RKO (cell line): ENCODE results near the gene PLXNC1.

Source experiments
- DNase-seq: peaks from one replicate; pipeline ENCODE4 v3.0.0-alpha.2; 2016; ENCODE audit warnings: low spot score

Gene PLXNC1

DNA sequence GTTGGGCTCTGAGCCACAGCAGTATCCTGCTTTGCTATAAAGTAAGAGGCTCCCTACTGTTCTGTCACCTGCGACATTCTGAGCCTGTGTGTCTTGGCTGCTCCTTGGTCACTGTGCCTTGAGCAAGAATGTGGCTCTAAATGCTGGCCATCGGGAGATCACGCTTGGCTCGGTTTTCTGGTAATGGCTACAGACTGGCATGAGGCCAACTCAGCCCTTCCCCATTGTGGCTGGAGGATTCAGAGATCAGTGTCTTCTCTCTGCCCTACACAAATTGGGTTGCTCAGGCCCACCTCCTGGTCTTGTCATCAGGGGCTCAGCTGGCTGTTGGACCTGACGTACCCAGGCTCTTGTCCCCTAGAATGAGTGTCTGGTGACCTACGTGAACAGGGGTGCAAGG, 94.5 kb downstream of the PLXNC1 start:
- no peak for DNase-seq

DNA sequence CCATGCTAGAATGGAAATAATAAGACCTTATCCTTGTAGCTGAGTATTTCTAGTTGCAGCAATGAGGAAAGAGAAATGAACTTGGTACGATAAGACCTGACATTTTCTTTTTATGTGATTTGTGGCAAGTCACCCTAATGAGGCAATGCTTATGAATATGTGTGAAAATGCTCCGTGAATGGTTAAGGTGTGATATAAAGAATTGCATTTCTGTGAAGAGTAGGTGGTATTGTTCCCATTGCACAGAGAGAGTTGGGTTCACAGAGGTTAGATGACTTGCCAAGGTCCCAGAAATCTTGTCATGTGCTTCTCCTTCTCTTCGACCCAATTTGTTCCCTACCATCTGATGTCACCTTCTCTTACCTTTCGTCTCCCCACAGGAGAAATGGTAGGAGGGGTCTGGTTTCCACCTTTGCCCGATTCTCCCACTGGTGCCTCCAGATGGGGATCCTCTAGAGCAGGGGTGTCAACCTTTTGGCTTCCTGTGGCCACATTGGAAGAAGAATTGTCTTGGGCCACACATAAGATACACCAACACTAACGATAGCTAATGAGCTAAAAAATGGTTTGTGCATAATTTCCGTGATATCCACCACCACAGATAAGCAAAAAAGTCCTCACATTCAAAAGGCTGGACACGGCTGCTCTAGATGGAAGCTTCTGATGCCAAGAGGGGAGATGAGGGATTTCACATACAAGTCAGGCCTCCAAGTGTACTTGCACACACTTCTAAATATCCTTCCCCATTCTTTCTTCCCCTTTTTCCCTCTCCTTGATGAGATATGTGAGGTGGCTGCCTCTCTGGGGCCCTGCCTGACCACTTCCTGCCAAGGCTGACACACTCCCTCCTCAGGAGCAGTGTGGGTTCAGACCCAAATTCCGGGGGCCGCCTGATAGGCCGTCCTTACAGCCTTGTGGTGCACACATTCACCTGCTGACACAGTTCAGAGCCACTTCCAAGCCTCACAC, 96.1 kb downstream of the PLXNC1 start:
- no peak for DNase-seq

DNA sequence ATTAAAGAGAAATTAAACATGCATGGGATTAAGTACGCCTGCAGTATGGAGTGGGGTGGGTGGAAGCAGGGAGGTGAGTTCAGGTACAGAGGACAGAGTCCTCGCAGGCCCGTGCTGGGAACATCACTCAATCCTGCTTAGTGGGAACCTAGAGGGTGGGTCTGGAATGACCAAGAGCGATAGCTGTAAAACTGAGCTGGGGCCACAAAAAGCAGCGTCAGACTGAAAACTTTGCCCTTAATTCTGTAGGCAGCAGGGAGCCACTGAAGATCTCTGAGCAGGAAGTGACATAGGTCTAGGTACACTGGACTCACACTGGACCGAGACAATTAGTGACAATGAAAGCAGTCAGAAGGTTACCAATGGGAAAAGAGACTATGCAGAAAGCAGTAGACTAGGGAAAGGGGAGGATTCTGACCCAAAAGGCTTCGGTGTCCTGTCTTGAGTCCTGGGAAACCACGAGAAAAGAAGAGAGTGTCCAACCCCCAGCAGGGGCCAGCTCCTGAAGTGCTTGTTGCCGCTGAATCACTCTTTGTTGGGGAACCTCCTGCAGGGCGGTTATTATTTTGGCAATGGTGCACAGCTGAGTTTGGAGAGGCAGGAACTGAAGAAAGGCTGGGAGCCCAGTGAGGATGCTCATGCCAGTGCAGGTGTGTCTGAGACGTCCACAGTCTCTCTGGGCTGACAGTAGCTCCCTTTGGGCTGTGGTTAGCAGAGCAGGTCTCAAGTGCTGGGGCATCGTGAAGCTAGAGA, 97.4 kb downstream of the PLXNC1 start:
- DNase-seq = no peak

DNA sequence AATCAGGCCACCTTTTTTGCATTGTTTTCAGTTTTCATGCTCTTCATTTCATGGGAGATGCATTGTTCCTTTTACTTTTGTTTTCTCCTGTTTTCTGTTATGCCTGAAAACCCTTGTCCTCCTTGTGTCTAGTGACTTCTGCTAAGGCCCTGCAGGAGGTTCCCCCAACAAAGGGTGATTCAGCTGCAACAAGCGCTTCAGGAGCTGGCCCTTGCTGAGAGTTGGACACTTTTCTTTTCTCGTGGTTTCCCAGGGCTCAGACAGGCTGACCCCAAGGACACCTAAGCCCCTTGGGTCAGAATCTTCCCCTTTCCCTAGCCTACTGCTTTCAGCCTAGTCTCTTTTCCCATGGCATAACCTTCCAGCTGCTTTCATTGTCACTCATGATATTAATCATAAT, 98.9 kb downstream of the PLXNC1 start:
- no peak for DNase-seq

DNA sequence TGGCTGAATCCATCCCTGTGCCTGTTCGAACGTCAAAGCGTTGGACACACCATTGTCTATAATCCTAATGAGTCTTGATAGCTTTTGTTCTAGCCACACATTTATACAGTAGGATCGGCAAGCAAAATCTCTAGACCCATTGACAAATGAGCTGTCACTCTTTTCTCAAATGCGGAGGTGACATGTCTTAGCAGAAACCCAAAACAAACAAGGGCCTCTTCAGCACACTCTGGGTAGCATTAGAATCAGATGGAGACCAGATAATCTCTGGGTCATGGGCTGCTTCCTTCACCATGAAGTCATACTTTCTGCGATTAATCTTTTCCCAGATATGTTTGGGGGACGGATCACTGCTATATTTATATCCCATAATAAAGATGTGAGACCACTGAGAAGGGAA, 100.2 kb downstream of the PLXNC1 start:
- no peak for DNase-seq

DNA sequence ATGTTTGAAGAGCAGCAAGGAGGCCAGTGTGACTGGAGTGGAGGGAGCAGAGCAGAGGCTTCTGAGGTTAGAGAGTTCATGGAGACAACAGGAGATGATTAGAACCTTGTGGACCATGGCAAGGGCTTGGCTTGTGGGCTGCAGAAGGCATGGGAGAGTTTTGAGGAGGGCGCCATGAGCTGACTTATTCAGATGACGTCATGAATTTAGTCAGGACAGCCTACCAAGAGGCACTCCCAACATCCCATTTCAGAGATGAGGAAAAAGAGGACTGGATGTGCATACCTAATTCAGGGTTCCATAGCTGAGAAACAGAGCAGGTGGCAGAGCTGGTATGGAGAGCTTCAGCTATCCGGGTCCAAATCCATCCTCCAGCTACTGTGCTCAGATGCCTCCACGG, 101.8 kb downstream of the PLXNC1 start:
- no peak for DNase-seq

DNA sequence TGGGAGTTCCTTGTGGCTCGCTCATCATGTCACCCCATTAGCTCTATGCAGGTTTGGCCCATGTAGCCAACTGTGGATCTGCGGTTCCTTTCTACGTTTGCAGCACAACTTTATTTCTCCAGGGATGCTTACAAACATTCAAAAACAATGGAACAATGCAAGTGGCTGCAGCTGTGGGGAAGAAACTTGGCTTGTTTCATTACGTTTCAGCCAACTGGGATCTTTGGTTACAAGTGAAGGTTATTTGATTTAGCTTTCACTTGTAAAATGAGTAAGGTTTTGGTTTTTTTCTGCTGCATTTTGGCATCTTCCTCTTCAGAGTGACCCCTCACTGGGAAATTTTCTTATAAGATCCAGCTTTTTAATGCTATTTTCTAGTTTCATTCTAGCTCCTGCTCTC, 105.9 kb downstream of the PLXNC1 start:
- DNase-seq = no peak

DNA sequence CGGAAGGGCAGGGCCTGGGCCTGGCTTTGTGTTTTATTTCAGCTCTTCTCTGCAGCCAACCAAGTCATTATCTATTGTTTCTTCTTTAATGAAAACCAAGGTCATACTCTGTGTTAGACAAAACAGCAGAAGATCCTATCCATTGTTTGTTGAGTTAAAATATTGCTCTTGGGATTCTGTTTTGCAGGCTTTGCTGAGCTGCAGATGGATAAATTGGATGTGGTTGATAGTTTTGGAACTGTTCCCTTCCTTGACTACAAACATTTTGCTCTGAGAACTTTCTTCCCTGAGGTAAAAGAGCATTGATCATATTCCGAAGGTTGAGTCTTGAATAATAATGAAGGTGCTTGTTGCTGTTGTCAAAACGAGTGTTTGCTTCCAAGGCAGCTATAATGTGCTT, 106.6 kb downstream of the PLXNC1 start:
- DNase-seq = no peak

DNA sequence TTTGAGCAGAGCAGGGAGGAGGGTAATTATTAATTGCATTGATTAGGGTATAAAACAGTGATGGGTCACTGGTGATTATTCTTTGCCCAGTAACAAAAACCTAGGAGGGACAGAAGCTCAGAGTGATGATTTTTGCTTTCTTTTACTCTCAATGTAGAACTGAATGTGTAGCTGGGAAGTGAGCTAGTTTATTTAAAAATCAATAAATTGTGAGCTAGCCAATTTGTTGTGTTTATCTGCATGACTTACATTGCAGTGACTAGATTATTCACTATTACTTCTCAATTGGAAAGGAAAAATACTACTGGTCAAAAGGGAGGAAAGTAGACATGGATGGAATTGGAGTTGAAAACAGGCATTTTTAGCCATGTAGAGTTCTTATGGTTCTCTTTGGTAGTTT, 107.1 kb downstream of the PLXNC1 start:
- no peak for DNase-seq

DNA sequence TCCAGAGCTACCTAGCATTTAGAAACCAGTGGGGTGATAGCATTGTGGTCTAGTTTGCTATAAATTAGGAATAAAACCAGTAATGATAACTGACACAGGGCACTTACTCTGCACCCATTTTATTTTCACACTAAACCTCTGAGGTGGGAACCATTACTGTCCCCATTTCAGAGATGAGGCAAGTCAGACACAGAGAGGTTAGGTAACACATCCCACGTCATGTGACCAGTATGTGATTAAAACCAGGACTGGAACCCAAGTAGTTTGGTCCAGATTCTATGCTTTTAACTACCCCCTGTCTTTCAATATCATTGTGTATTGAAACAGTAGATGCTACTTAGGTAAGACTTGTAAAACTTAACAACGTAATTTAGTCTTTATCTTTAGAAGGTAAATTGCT, 110.2 kb downstream of the PLXNC1 start:
- DNase-seq = no peak

DNA sequence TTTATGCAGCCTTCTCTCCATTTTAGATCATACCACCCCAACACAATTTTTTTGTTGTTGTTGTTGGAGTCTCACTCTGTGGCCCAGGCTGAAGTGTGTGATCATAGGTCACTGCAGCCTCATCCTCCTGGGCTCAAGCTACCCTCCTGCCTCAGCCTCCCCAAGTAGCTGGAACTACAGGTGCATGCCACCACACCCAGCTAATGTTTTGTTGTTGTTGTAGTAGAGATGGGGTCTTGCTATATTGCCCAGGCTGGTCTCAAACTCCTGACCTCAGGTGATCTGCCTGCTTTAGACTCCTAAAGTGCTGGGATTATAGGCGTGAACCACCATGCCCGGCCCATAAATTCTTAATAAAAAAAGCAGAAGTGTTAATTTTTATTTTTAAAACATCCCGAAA, 111.6 kb downstream of the PLXNC1 start:
- DNase-seq = no peak

DNA sequence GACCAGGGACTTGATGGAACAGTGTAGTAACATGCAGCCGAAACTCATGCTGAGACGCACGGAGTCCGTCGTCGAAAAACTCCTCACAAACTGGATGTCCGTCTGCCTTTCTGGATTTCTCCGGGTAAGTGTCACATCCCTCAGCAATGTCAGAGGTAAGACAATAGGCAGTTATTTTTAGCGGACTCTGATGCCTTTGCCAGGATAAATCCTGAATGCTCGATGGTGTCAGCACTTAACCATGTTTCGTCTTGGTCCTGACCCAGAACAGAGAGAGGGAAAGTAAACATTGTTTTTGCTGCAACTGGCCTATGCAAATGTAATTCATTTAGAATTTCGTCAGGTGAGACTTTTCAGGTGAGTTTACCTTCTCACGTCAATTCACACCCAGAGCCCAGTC, 112.3 kb downstream of the PLXNC1 start:
- no peak for DNase-seq

DNA sequence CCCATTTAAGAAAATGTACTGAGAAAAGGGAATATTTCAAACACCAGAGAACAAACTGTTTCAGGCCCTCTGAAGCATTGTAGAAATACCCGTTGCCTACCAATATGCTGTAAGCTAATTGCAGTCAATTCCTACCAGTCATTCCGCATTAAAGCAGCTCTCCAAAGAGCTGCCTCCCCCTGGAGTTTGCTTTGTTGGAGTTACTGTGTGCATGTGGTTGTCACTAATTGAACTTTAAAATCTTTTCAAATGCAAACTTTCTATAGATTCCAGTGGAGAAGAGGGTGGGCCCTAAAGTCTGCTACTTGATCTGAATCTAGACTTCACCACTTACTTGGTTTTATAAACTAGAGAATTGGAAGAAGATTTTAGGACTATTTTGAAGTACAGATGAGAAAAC, 112.7 kb downstream of the PLXNC1 start:
- DNase-seq = no peak

DNA sequence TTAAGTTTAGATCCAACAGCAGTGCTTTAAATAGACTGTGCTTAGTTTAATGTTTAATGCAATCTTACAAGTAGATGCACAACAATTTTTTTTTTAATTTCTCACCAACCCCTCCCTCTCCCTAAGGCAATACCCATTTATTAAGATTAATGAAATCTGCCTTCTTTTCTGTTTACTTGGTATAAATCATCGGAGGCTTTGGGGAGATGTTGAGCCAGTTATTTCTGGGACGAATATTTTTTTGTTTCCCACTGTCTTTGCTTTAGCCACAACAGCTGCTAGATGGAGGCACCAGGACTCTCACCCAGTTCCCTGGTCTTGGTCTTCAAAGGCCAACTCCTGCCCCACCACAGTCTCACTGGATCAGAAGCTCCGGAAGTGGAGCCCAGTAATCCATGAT, 113.4 kb downstream of the PLXNC1 start:
- DNase-seq = no peak

DNA sequence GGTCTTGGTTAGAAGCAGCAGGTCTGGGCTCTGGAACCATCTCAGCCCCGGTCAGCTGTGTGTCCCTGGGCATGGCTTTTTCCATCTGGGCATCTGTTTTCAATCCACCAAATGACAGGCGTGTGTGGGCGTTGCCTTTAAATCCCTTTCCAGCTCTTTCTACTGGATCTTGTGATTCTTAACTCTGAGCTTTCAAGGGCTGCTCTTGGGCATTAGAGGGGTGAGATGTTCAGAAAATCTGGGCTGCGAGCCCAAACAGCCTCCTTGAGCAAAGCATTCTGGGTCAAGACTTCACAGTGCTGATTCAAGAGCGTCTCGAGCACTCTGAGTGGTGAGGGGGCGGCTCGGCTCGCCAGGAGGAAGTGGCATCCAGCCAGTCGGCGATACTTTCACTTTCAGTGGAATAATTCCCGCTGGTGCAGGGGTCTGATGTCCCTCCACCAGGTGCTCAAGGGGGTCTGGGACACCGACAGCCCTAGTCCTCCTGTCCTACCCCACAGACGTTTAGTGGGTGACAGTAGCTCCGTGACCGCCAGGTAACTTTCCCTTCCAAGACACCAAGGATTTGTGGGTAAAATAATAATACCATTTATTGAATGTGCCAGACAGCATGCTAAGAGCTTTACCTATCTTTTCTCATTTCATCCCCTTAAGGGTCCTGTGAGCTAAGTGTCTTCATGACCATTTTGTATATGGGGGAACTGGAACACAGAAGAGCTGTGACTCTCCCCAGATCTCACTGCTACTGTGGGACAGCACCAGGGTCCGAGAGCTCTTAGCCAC, 114.0 kb downstream of the PLXNC1 start:
- DNase-seq = peak; percentile 92

DNA sequence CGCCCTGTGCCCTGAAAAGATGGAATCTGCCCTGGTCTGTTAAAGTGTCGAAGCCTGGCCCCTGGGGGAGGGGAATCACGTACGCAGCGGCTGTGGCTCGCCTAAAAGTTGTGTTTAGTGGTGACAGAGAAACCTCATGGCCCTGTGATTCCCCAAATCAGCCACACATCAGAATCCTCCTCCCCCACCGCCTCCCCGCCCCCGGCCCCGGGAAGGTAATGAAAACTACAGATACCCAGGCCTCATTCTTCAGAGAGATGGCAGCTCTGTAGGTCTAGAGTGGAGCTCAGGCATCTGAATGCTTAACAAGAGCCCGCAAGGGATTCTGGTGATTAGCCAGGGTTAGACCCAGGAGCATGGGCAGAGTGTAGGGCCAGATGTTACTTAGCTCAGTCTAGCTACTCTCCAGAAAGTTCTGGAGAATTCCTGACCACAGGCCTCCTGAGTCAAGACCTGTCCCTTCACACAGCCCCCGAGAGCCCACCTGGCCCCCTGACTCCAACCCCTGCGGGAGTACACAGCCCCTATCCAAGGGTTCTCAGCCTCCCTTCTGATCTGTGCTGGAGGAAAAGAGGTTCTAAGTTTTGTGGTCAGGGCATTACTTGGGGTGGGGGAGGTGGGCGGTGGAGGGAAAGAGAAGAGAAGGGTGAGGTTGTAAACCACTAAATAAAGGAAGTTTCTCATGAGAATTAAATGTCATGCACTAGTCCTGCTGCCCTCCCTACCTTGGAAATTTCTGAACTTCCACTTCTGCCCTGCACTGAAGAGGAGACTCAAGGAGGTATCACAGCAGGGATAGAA, 114.8 kb downstream of the PLXNC1 start:
- peak; percentile 25 for DNase-seq

DNA sequence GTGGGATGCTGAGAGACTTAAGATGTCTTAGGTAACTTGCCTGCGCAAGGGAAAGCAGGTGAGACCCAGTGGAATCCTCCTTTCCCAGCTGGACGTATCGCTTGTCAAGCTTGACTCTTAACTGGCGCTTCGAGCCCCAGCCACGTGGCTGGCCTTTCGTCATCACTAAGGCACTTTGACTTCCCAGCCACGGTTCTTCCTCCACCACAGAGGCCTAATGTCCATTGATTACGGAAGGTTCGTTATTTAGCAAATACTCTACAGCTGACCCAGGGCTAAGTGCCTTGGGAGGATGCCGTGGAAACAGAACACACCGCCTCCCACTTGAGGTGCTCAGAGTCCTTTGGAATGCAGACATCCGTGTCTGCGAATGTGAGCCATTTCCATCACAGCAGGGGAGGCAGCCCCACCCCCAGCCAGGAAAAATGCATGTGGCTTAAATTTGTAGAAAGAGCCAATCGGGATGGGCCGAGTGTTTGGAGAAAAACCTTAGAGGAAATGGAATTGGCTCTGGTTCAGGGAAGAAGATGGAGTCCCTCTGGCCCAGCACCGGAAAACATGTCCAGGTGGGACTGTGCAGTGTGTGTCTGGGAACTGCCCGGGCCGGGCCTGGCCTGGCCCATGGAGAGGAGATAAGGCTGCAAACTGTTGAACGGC, 115.7 kb downstream of the PLXNC1 start:
- no peak for DNase-seq

DNA sequence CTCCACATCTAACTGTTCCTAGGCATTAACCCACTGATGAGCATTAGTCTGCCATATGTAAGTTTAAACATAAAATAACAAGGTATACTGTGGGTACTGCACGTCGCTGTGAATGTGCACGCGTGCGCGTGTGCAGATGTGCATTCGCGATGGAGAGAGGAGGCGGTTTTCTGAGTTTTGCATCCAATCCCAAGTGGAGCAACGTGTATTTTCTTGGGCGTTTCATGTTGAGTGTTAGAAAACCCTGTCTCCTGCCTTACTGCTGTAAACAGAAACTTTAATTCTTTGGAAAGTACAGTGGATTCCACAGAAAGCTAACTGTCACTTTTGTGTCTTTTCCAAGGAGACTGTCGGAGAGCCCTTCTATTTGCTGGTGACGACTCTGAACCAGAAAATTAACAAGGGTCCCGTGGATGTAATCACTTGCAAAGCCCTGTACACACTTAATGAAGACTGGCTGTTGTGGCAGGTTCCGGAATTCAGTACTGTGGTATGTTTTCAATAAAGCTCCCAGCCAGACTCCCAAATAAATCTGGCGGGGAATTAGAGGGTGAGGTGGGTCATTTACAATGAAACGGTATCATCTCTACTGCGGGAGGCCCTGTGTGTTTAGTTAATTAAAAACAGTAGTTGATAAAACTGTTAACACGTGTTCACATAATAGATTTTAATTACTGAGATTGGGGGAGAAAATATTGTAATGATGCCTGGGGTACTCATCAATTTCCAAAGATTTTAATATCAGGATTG, 116.5 kb downstream of the PLXNC1 start:
- no peak for DNase-seq

DNA sequence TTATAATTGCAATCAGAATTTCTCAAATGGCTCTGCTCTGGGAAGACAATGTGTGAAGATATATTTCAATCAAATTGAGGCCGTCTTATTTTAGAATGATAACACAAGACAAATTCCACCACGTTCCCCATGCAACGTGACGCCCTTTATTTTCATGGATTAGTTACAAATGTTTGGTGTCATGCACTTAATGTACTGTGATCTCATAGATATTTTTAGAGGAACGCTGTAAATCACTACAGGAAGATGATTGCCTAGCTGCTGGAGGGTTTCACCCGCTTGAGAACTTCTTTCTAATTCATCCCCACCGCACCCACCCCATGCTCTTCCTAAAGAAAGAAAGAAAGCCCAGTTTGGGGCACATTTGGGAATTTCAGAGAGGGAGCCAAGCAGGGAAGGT, 117.2 kb downstream of the PLXNC1 start:
- no peak for DNase-seq

DNA sequence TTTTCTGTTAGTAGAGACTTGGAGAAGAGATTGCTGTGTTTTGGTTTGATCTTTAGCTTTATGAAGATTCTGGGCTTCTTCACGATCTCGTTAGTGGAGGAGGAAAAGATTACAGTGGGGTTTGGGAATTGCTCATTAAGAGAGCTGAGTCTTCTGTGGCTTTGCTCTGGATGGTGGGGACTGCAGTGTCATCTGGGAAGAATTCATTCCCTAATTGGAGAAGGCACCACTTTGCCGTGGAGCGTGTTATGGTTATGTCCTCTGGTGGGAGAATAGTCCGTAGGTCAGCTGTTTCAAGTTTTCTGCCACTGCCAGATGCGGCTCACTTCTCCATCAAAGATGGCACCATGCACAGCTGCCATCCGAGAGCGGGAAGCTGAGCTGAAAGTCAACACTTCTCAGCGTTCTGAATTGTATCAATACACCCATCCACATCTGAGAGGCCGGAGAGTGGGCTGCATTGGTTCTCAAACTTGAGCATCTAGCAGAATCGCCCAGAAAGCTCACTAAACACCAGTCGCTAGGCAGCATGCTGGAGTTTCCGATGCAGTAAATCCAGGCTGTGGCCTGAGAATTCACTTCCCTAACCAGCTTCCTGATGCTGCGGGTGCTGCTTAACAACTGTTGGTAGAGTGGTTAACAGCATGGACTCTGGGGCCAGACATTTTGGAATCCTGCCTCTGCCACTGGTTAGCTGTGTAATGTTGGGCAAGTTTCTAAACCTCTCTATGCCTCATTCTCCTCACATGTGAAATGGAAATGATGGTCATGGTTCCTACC, 117.8 kb downstream of the PLXNC1 start:
- DNase-seq = no peak
